Natural killer cell (primary cell): ENCODE results near the gene HOXC12. TPM values are rescaled to one million over a fixed set of nuclear protein-coding genes. Genes with fewer than 3 reads are reported as not detected.

Experiments
- ATAC-seq, 3 donors: fragments of 150-1000 bp in 2 of 3; fragments of 200-7000 bp in 1 of 3; cut with Tn5 transposase; 1 replicate in 1 of 3; 2 replicates in 2 of 3; pipeline ENCODE4 v1.10.0; 2021; ENCODE audit warnings: mild to moderate bottlenecking in 2 of 3, moderate library complexity in 2 of 3
- DNase-seq, 2 donors: peaks; one replicate each; pipeline versions ENCODE4 v3.0.0 to v3.0.0-alpha.2; 2013 to 2021; ENCODE audit warnings: mixed read lengths in 1 of 2
- H3K27ac ChIP-seq: one replicate; pipeline ENCODE4 v1.5.1; 2013; ENCODE audit warnings: mild to moderate bottlenecking, low read length
- H3K27me3 ChIP-seq: one replicate; pipeline ENCODE4 v1.6.1; 2013; ENCODE audit warnings: low read length; ENCODE audit not compliant: control insufficient read depth, insufficient read depth
- H3K36me3 ChIP-seq: one replicate; pipeline ENCODE4 v1.6.1; 2013; ENCODE audit warnings: low read length; ENCODE audit not compliant: control insufficient read depth, insufficient read depth
- H3K4me1 ChIP-seq: one replicate; pipeline ENCODE4 v1.6.1; 2013; ENCODE audit warnings: low read length; ENCODE audit not compliant: control insufficient read depth, insufficient read depth
- H3K4me3 ChIP-seq: one replicate; pipeline ENCODE4 v1.5.1; 2013; ENCODE audit warnings: low read length
- H3K9me3 ChIP-seq: one replicate; pipeline ENCODE4 v1.6.1; 2013; ENCODE audit warnings: low read length; ENCODE audit not compliant: control insufficient read depth, insufficient read depth
- H3K27ac Mint-ChIP-seq, 2 donors: one replicate each; pipeline ENCODE4 v1.8.0; 2022; ENCODE audit warnings: mild to moderate bottlenecking in 2 of 2, mixed read lengths in 2 of 2, moderate library complexity in 1 of 2
- H3K27me3 Mint-ChIP-seq, 2 donors: one replicate each; pipeline ENCODE4 v1.8.0; 2022; ENCODE audit warnings: low read depth in 2 of 2, mixed read lengths in 2 of 2
- H3K36me3 Mint-ChIP-seq: one replicate; pipeline ENCODE4 v1.8.0; 2022; ENCODE audit warnings: mixed read lengths
- H3K4me1 Mint-ChIP-seq, 2 donors: one replicate each; pipeline ENCODE4 v1.8.0; 2022; ENCODE audit warnings: mixed read lengths in 2 of 2
- H3K4me3 Mint-ChIP-seq: one replicate; pipeline ENCODE4 v1.8.0; 2022; ENCODE audit warnings: mild to moderate bottlenecking, moderate library complexity, mixed read lengths
- H3K9me3 Mint-ChIP-seq, 2 donors: one replicate each; pipeline ENCODE4 v1.8.0; 2022; ENCODE audit warnings: mixed read lengths in 2 of 2
- WGBS: methylation state at CpG from one replicate; pipeline ENCODE4 v1.1.7; 2013; ENCODE audit warnings: missing lambda C conversion rate; ENCODE audit not compliant: insufficient coverage; 5-methylcytosine and 5-hydroxymethylcytosine counted together
- intact Hi-C: fragments of 100-400 bp; cut with micrococcal nuclease; formaldehyde crosslinking; loops from one replicate; pipeline ENCODE4 v1.14.2; 2022
- total RNA-seq, 4 donors: library from RNA; stranded (reverse); fragments of 120-200 nt in 1 of 4; gene quantifications; one replicate each; pipeline versions ENCODE4 v1.2.3 to v1.2.4, GENCODE V29; 2013 to 2022
- TF ChIP-seq, protein P1 (sequence below): fragments of 200-600 bp; IDR thresholded peaks from one replicate; pipeline ENCODE4 v1.8.0; 2022; ENCODE audit warnings: antibody characterized with exemption

Gene HOXC12
- total RNA-seq, 3 donors from 2014 or later (not counting 1 experiment from before 2014, with no cell fraction given) = not detected

GRCh38 chr12:53929527-53929926 is 25.2 kb upstream of the HOXC12 start:
- Histone ChIP-seq H3K36me3 (no peaks in the 10 kb centered on the region), H3K27ac (no peak overlapping the region), H3K4me1 (peaks cover 5% of the 10 kb centered on the region), H3K27me3 (peaks cover 76% of the 10 kb centered on the region), H3K4me3 (no peak overlapping the region), H3K9me3 (no peaks in the 10 kb centered on the region)
- WGBS = 16% methylated on average over 3 of the region's 4 CpGs
- ATAC-seq = no peak
- Mint-ChIP-seq H3K27me3 (peaks cover 76 to 96% of the 10 kb centered on the region in 2 donors), H3K27ac (no peak overlapping the region), H3K4me1 (no peaks in the 10 kb centered on the region), H3K4me3 (no peak overlapping the region), H3K9me3 (no peaks in the 10 kb centered on the region), H3K36me3 (no peaks in the 10 kb centered on the region)
- no peak for DNase-seq
- TF ChIP-seq, protein P1, sequence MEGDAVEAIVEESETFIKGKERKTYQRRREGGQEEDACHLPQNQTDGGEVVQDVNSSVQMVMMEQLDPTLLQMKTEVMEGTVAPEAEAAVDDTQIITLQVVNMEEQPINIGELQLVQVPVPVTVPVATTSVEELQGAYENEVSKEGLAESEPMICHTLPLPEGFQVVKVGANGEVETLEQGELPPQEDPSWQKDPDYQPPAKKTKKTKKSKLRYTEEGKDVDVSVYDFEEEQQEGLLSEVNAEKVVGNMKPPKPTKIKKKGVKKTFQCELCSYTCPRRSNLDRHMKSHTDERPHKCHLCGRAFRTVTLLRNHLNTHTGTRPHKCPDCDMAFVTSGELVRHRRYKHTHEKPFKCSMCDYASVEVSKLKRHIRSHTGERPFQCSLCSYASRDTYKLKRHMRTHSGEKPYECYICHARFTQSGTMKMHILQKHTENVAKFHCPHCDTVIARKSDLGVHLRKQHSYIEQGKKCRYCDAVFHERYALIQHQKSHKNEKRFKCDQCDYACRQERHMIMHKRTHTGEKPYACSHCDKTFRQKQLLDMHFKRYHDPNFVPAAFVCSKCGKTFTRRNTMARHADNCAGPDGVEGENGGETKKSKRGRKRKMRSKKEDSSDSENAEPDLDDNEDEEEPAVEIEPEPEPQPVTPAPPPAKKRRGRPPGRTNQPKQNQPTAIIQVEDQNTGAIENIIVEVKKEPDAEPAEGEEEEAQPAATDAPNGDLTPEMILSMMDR = no peak
- intact Hi-C loops = no loop called here

DNA sequence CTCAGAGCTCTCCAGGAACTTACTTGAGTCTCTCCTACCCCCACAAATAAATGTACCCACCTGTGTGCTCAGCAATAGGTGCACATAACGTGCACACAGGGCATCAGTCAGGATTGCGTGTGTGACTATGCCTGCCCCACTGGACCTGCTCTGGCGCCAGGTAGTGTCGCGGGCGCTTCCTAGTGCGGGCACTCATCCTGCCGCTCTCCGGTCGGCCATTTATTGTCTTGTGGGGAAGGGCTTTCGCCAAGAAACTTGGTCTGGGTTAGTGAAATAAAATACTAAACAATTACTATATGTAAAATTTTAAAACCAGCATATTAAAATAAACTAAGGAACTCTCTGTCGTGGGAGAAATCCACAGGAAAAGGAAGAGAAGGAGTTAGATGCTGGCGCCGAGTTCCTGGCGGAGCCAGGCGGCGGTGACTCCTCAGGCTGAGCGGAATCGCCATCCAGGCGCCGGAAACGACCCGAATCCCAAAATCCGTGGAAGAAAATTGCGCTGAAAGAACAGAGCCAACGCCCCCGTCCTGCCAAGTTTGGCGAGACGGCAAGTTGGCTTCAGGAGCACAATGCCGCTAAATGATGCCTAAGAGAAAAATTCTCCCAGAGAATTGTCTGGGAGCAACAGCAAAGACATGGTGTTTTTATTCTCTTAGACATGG is 24.0 kb upstream of the HOXC12 start:
- Histone ChIP-seq H3K27ac (no peak overlapping the region), H3K4me1 (peaks cover 5% of the 10 kb centered on the region), H3K4me3 (no peak overlapping the region), H3K36me3 (no peaks in the 10 kb centered on the region), H3K9me3 (no peaks in the 10 kb centered on the region), H3K27me3 (peaks cover 77% of the 10 kb centered on the region)
- TF ChIP-seq, protein P1 = no peak
- no peak overlapping the region for H3K4me3 Mint-ChIP-seq
- no peaks in the 10 kb centered on the region for H3K36me3 Mint-ChIP-seq
- no peak for DNase-seq
- ATAC-seq = no peak
- H3K27me3 Mint-ChIP-seq = peaks cover 82 to 96% of the 10 kb centered on the region in 2 donors
- H3K9me3 Mint-ChIP-seq = no peaks in the 10 kb centered on the region
- WGBS = 11% methylated on average over 26 of the region's 30 CpGs
- H3K4me1 Mint-ChIP-seq = peaks cover 3 to 5% of the 10 kb centered on the region in 2 donors
- intact Hi-C loops = no loop called here
- H3K27ac Mint-ChIP-seq = no peak overlapping the region

DNA sequence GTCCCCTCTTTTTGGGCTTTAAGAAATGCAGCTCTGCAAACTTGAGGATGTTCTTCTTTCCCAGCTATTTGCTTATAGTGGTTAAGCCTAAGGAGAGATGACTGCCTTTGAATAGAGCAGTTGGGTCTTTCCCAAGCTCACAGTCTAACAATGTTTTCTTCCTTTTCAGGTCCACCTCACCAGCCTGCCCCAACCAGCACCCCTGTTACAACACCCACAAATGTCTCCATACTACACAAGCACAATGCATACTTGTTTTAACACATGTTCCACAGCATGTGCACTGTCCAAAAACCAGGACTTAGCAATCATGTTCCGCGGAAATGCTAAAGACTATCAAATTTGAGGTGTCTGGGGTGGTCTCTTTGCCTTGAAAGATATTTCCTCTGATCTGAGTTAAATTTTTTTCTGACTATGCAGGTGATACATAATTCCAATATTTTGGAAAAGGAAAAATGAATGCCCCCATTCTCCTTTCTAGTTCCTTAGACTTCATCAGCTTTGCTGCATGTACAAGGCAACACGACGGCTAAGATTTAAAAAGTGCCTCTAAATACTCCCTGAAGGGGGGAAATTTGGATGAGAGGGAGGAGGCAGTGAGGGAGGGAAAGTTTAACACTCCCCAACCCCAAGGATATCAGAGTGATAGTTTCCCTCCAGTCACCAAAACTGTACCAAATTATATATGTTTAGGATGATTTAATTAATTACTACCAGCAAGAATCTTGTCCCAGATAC is 22.7 kb upstream of the HOXC12 start:
- H3K9me3 Mint-ChIP-seq = no peaks in the 10 kb centered on the region
- 50% methylated on average over 2 of the region's 4 CpGs for WGBS
- H3K4me3 ChIP-seq = no peak overlapping the region
- no peak overlapping the region for H3K4me3 Mint-ChIP-seq
- H3K27me3 ChIP-seq = peaks cover 79% of the 10 kb centered on the region
- intact Hi-C loops = no loop called here
- peaks cover 5 to 6% of the 10 kb centered on the region in 2 donors for H3K4me1 Mint-ChIP-seq
- peaks cover 84 to 96% of the 10 kb centered on the region in 2 donors for H3K27me3 Mint-ChIP-seq
- H3K9me3 ChIP-seq = no peaks in the 10 kb centered on the region
- TF ChIP-seq, protein P1 = no peak
- peaks cover 5% of the 10 kb centered on the region for H3K4me1 ChIP-seq
- H3K36me3 ChIP-seq = no peaks in the 10 kb centered on the region
- no peak overlapping the region for H3K27ac Mint-ChIP-seq
- H3K27ac ChIP-seq = no peak overlapping the region
- H3K36me3 Mint-ChIP-seq = no peaks in the 10 kb centered on the region
- DNase-seq = no peak
- no peak for ATAC-seq
